T47D (cell line): ENCODE measurements around the gene ZNF226.
A peak's percentile ranks its signal among the peaks of the same experiment; 100 is the strongest.
"Not testable (repeated sequence)": the region's sequence is repeated elsewhere in the genome, so short reads cannot be mapped to it uniquely, and the experiment has no call there.

Experiments
- DNase-seq, 2 experiments: peaks; one replicate each; pipeline versions ENCODE4 v3.0.0 to v3.0.0-alpha.2; 2011 to 2012; ENCODE audit warnings: low read depth in 1 of 2, low spot score in 1 of 2
- JUND ChIP-seq: IDR thresholded peaks from 2 replicates; pipeline ENCODE4 v1.6.1; 2012; ENCODE audit warnings: low read depth
- in situ Hi-C: cut with HindIII; loops from 2 replicates; pipeline ENCODE4 v1.10.0; 2016; ENCODE audit warnings: low sequenced_read_pairs, low pct_unique_long_range_greater_than_20kb

The ZNF226 gene

GRCh38 chr19:44164673-44165512 is at the start of gene ZNF226:
Gene ZNF226 (plus strand): TSS chr19:44165100. CDS start chr19:44170081, 4,981 bp downstream.
- in situ Hi-C loops = no loop called here
- peak; percentile 61 to 97 for DNase-seq
- TF ChIP-seq JUND = no peak

- DNase-seq, in situ Hi-C loops: not testable (repeated sequence)
Observed at GRCh38 chr19:44121162-44121561, 43.7 kb upstream of the ZNF226 start.

GRCh38 chr19:44131955-44132354 is 32.9 kb upstream of the ZNF226 start:
- TF ChIP-seq JUND = no peak
- in situ Hi-C loops = no loop called here
- DNase-seq = no peak

GRCh38 chr19:44141191-44142058 is 23.5 kb upstream of the ZNF226 start, which contains the start of gene ZNF234:
Gene ZNF234 (plus strand): TSS chr19:44141554. CDS start chr19:44144633, 3,079 bp downstream.
- TF ChIP-seq JUND = no peak
- in situ Hi-C loops = no loop called here
- DNase-seq = peak; percentile 74 to 80

- no peak for TF ChIP-seq JUND
- DNase-seq = peak in 1 of 2 experiments; percentile 16
- in situ Hi-C loops = no loop called here
Observed at GRCh38 chr19:44142059-44142433, 22.9 kb upstream of the ZNF226 start.

- TF ChIP-seq JUND = no peak
- DNase-seq = no peak
- in situ Hi-C loops = no loop called here
Observed at GRCh38 chr19:44149776-44150175, 15.1 kb upstream of the ZNF226 start.

GRCh38 chr19:44151491-44151890 is 13.4 kb upstream of the ZNF226 start:
- DNase-seq = no peak
- TF ChIP-seq JUND = no peak
- in situ Hi-C loops = no loop called here

- in situ Hi-C loops = no loop called here
- no peak for TF ChIP-seq JUND
- no peak for DNase-seq
Observed at GRCh38 chr19:44156475-44156874, 8.4 kb upstream of the ZNF226 start.

- no peak for DNase-seq
- in situ Hi-C loops = no loop called here
- TF ChIP-seq JUND = no peak
Observed at GRCh38 chr19:44163789-44164188, 1.1 kb upstream of the ZNF226 start.

GRCh38 chr19:44164327-44164672 is 600 bp upstream of the ZNF226 start:
- in situ Hi-C loops = no loop called here
- DNase-seq = no peak
- TF ChIP-seq JUND = no peak

GRCh38 chr19:44170660-44171059 is 5.8 kb downstream of the ZNF226 start:
- in situ Hi-C loops = not testable (repeated sequence)

GRCh38 chr19:44176590-44176989 is 11.7 kb downstream of the ZNF226 start:
- TF ChIP-seq JUND = no peak
- in situ Hi-C loops = no loop called here
- no peak for DNase-seq

More at GRCh38 chr19:44170660-44171059, 5.8 kb downstream of the ZNF226 start:
- not testable (repeated sequence) for DNase-seq

GRCh38 chr19:44180968-44181367 is 16.1 kb downstream of the ZNF226 start:
- DNase-seq = no peak

More at GRCh38 chr19:44180968-44181367, 16.1 kb downstream of the ZNF226 start:
- TF ChIP-seq JUND = no peak
- in situ Hi-C loops = no loop called here
